Measurements from ENCODE around the gene BEST2. TPM values are rescaled to one million over a fixed set of nuclear protein-coding genes. Genes with fewer than 3 reads are reported as not detected.

BEST2 gene
- total and polyA plus RNA-seq, 2 of the 4 experiments (the other 2 are of a cell fraction), result not detected

- TF ChIP-seq CEBPB (IDR thresholded peaks at IDR 0.05; ENCODE audit: low read depth, low read length) (no peak), FOS (IDR thresholded peaks at IDR 0.05; ENCODE audit: low read depth, low read length) (peak; percentile 46; the same call in 1 of the 2 replicates), MAFK (IDR thresholded peaks at IDR 0.05; ENCODE audit: low read depth, low read length) (no peak)
Measured at GRCh38 chr19:12736995-12737834, 14.4 kb upstream of the BEST2 start, which contains the start of gene GET3 (continued).

GRCh38 chr19:12737835-12738351, 13.7 kb upstream of the BEST2 start:
- WGBS, 2 experiments (ENCODE audit: extremely low coverage in 2 of 2, insufficient read length in 1 of 2), result 10% methylated on average over 11 of the region's 13 CpGs; no CpG with 5 or more reads in 1 of the 2 experiments
- POLR2A ChIA-PET (ENCODE audit: unreplicated experiment), result no interaction called here
- peak overlapping the region; percentile 34; the same call in 1 of the 2 replicates for H4K91ac ChIP-seq (ENCODE audit: insufficient read depth, low read depth, low read length)
- TF ChIP-seq RCOR1 (IDR thresholded peaks at IDR 0.05; ENCODE audit: insufficient replicate concordance, low read length) (no peak), USF2 (IDR thresholded peaks at IDR 0.05; ENCODE audit: low read depth, low read length) (no peak; the same call in 1 of the 2 replicates), RAD21 (IDR thresholded peaks at IDR 0.05; ENCODE audit: low read length) (no peak), MAFK (IDR thresholded peaks at IDR 0.05; ENCODE audit: low read depth, low read length) (no peak), POLR2A (IDR thresholded peaks at IDR 0.05; ENCODE audit: low read depth, low read length) (no peak), CHD1 (IDR thresholded peaks at IDR 0.05; ENCODE audit: low read depth, low read length) (no peak), SMC3 (IDR thresholded peaks at IDR 0.05; ENCODE audit: low read depth, low read length) (no peak), MAZ (IDR thresholded peaks at IDR 0.05; ENCODE audit: borderline replicate concordance, low read depth, low read length) (no peak), BHLHE40 (IDR thresholded peaks at IDR 0.05; ENCODE audit: low read depth, low read length) (no peak)
- TF ChIP-seq, protein P1, sequence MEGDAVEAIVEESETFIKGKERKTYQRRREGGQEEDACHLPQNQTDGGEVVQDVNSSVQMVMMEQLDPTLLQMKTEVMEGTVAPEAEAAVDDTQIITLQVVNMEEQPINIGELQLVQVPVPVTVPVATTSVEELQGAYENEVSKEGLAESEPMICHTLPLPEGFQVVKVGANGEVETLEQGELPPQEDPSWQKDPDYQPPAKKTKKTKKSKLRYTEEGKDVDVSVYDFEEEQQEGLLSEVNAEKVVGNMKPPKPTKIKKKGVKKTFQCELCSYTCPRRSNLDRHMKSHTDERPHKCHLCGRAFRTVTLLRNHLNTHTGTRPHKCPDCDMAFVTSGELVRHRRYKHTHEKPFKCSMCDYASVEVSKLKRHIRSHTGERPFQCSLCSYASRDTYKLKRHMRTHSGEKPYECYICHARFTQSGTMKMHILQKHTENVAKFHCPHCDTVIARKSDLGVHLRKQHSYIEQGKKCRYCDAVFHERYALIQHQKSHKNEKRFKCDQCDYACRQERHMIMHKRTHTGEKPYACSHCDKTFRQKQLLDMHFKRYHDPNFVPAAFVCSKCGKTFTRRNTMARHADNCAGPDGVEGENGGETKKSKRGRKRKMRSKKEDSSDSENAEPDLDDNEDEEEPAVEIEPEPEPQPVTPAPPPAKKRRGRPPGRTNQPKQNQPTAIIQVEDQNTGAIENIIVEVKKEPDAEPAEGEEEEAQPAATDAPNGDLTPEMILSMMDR (conservative IDR thresholded peaks at IDR 0.05; ENCODE audit: low read depth, low read length), result no peak

More at GRCh38 chr19:12737835-12738351, 13.7 kb upstream of the BEST2 start:
- H4K20me1 ChIP-seq (ENCODE audit: insufficient read depth, low read length), result peaks cover 10% of the 10 kb centered on the region
- peak overlapping the region; percentile 97 for H2AFZ ChIP-seq (replicated peaks; ENCODE audit: low read length, poor library complexity)
- peak overlapping the region; percentile 75 for H3K27ac ChIP-seq (ENCODE audit: insufficient read depth, low read length)
- no peak overlapping the region for H2BK20ac ChIP-seq (ENCODE audit: low read depth, low read length)
- DNase-seq (no peak), ATAC-seq (ENCODE audit: low read depth) (no peak)
- H3K4me2 ChIP-seq (ENCODE audit: low read depth, low read length), result peak overlapping the region; percentile 92
- H3K9me3 ChIP-seq (ENCODE audit: control insufficient read depth, insufficient read depth, low read length), result no peaks in the 10 kb centered on the region
- no peak overlapping the region for H2BK5ac ChIP-seq (ENCODE audit: low read depth, low read length, poor library complexity, severe bottlenecking)
- H3K4me1 ChIP-seq (ENCODE audit: control insufficient read depth, insufficient read depth, low read length), result peaks cover 7% of the 10 kb centered on the region
- no TSS peak for BruUV-seq (replicated peaks)
- no peak overlapping the region for H2BK120ac ChIP-seq (ENCODE audit: low read depth, low read length)
- no peak overlapping the region for H4K5ac ChIP-seq (ENCODE audit: low read depth, low read length)
- peaks cover 9% of the 10 kb centered on the region for H3K36me3 ChIP-seq (ENCODE audit: control insufficient read depth, insufficient read depth, low read length)
- CTCF ChIA-PET, result no interaction called here
- intact Hi-C loops (cut with micrococcal nuclease), result no loop called here
- H3K14ac ChIP-seq (replicated peaks; ENCODE audit: low read depth, low read length), result peak overlapping the region; percentile 18; the same call in 1 of the 2 replicates
- H2BK15ac ChIP-seq (ENCODE audit: low read depth, low read length), result no peak overlapping the region
- H2AK5ac ChIP-seq (ENCODE audit: low read depth, low read length), result peak overlapping the region; percentile 91
- dilution Hi-C loops (cut with HindIII; ENCODE audit: low sequenced_read_pairs, unreplicated experiment), result no loop called here
- H3K9ac ChIP-seq (ENCODE audit: low read depth, low read length), result peak overlapping the region; percentile 77
- H3K18ac ChIP-seq (ENCODE audit: low read depth, low read length), result no peak overlapping the region
- H3K4ac ChIP-seq (ENCODE audit: low read depth, low read length), result peak overlapping the region; percentile 86
- 0 out of 2 replicates have a peak overlapping the region, but pooled peaks have one; percentile 17 for H3K23ac ChIP-seq (ENCODE audit: low read depth, low read length)
- no peaks in the 10 kb centered on the region for H3K27me3 ChIP-seq (ENCODE audit: control insufficient read depth, insufficient read depth, low read length)
- H3K79me1 ChIP-seq (ENCODE audit: low read depth in 1 of 2, low read length in 2 of 2), result peaks cover 13 to 47% of the 10 kb centered on the region in 2 experiments
- peak overlapping the region; percentile 70 to 96 for H4K8ac ChIP-seq (ENCODE audit: low read depth in 2 of 2, low read length in 2 of 2)
- in situ Hi-C loops (cut with MboI; ENCODE audit: low sequenced_read_pairs), result no loop called here
- H3K56ac ChIP-seq (ENCODE audit: extremely low read depth, insufficient read depth, low read length), result 0 out of 2 replicates have a peak overlapping the region, but pooled peaks have one; percentile 5
- peak overlapping the region; percentile 80 for H3K4me3 ChIP-seq (ENCODE audit: insufficient read depth, low read depth, low read length)
- H3K9me1 ChIP-seq (ENCODE audit: insufficient read depth, low read length), result peaks cover 10% of the 10 kb centered on the region
- peak overlapping the region; percentile 90 for H2AK9ac ChIP-seq (replicated peaks; ENCODE audit: low read depth, low read length, poor library complexity)
